ENCODE measurements around the gene RCOR1. TPM values are rescaled to one million over a fixed set of nuclear protein-coding genes. Genes with fewer than 3 reads are reported as not detected.

Gene RCOR1
- total and polyA plus RNA-seq, 2 donors from 2014 or later = 4.9 to 17.9 TPM

DNA sequence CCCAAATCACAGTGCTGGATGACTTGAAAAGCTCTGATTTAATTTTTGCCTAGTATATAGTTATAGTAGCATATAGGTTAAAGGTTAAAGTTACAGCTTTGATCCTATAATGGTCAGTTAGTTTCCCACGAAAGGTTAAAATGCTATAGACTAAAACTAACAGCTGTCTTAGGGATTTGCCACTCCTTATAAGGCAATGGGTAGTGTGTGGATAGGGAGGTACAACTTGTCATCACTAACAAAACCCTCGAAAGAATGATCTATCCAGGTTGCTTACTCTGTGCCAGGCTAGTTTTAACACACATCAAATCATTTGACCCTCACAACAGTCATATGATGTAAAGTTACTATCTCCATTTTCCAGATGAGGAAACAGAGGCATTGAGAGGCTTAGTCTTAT lies 11.7 kb downstream of the RCOR1 start:
- Histone ChIP-seq H3K4me3 (ENCODE audit: low read length in 3 of 3) (no peak overlapping the region), H3K9ac (ENCODE audit: low read length in 3 of 3) (no peak overlapping the region), H3K9me3 (ENCODE audit: control insufficient read depth in 2 of 3, insufficient read depth in 1 of 3, low read length in 3 of 3) (no peaks in the 10 kb centered on the region), H3K4me1 (ENCODE audit: control insufficient read depth in 2 of 3, insufficient read depth in 2 of 3, low read depth in 1 of 3, low read length in 3 of 3) (peaks cover 0 to 6% (median 0%) of the 10 kb centered on the region in 3 donors), H3K36me3 (ENCODE audit: control insufficient read depth in 2 of 3, insufficient read depth in 3 of 3, low read length in 3 of 3) (no peaks in the 10 kb centered on the region), H3K27me3 (ENCODE audit: control insufficient read depth, insufficient read depth, low read length) (no peaks in the 10 kb centered on the region), H3K27ac (ENCODE audit: low read depth in 2 of 2, low read length in 2 of 2) (no peak overlapping the region)
- FAIRE-seq = no peak
- no peak for TF ChIP-seq CTCF (IDR thresholded peaks at IDR 0.05; ENCODE audit: borderline replicate concordance, extremely low read depth, insufficient read depth)
- intact Hi-C loops (cut with DNase I) = no loop called here
- DNase-seq = no peak

GRCh38 chr14:102605029-102605428 lies 12.6 kb downstream of the RCOR1 start:
- H3K9me3 ChIP-seq (ENCODE audit: control insufficient read depth in 2 of 3, insufficient read depth in 1 of 3, low read length in 3 of 3) = no peaks in the 10 kb centered on the region
- H3K36me3 ChIP-seq (ENCODE audit: control insufficient read depth in 2 of 3, insufficient read depth in 3 of 3, low read length in 3 of 3) = no peaks in the 10 kb centered on the region
- H3K4me3 ChIP-seq (ENCODE audit: low read length in 3 of 3) = no peak overlapping the region
- no peak overlapping the region for H3K27ac ChIP-seq (ENCODE audit: low read depth in 2 of 2, low read length in 2 of 2)
- no peak for FAIRE-seq
- no peaks in the 10 kb centered on the region for H3K27me3 ChIP-seq (ENCODE audit: control insufficient read depth, insufficient read depth, low read length)
- DNase-seq = no peak
- intact Hi-C loops (cut with DNase I) = no loop called here
- H3K4me1 ChIP-seq (ENCODE audit: control insufficient read depth in 2 of 3, insufficient read depth in 2 of 3, low read depth in 1 of 3, low read length in 3 of 3) = peaks cover 0 to 6% (median 0%) of the 10 kb centered on the region in 3 donors
- TF ChIP-seq CTCF (IDR thresholded peaks at IDR 0.05; ENCODE audit: borderline replicate concordance, extremely low read depth, insufficient read depth) = no peak
- no peak overlapping the region for H3K9ac ChIP-seq (ENCODE audit: low read length in 3 of 3)

DNA sequence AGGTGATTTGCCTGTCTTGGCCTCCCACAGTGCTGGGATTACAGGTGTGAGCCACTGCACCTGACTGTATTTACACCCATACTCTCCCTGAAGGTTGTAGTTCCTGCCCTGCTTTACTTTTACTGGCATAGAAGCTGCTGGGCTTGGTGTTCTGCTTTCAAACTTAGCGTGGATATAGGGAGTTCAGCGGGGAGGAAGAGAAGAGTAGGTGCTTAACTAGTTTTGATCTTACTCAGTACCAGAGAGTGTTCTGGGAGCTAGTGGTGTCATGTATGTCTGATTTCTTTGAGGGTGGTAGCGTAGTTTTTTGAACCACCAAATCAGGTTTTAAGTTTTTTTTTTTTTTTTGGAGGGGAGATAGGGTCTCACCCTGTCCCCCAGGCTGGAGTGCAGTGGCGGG lies 13.8 kb downstream of the RCOR1 start:
- Histone ChIP-seq H3K4me1 (ENCODE audit: control insufficient read depth in 2 of 3, insufficient read depth in 2 of 3, low read depth in 1 of 3, low read length in 3 of 3) (peaks cover 0 to 6% (median 0%) of the 10 kb centered on the region in 3 donors), H3K36me3 (ENCODE audit: control insufficient read depth in 2 of 3, insufficient read depth in 3 of 3, low read length in 3 of 3) (no peaks in the 10 kb centered on the region), H3K27me3 (ENCODE audit: control insufficient read depth, insufficient read depth, low read length) (no peaks in the 10 kb centered on the region), H3K4me3 (ENCODE audit: low read length in 3 of 3) (no peak overlapping the region), H3K27ac (ENCODE audit: low read depth in 2 of 2, low read length in 2 of 2) (no peak overlapping the region), H3K9ac (ENCODE audit: low read length in 3 of 3) (no peak overlapping the region), H3K9me3 (ENCODE audit: control insufficient read depth in 2 of 3, insufficient read depth in 1 of 3, low read length in 3 of 3) (no peaks in the 10 kb centered on the region)
- no peak for FAIRE-seq
- intact Hi-C loops (cut with DNase I) = no loop called here
- TF ChIP-seq CTCF (IDR thresholded peaks at IDR 0.05; ENCODE audit: borderline replicate concordance, extremely low read depth, insufficient read depth) = no peak
- DNase-seq = no peak

DNA sequence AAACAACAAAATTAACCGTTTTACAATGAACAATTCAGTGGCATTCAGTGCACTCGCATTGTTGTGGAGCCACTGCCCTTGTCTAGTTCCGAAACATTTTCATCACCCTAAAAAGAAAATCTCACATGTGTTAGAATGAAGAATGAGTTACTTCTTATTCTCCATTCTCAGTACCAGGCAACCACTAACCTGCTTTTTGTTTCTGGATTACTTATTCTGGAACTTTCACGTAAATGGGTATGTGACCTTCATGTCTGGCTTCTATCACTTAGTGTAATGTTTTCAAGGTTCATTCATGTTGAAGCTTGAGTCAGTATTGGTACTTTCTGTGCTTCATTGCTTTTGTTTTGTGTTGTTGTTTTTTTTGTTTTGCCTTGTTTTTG lies 15.6 kb downstream of the RCOR1 start:
- TF ChIP-seq CTCF (IDR thresholded peaks at IDR 0.05; ENCODE audit: borderline replicate concordance, extremely low read depth, insufficient read depth) = no peak
- Histone ChIP-seq H3K9ac (ENCODE audit: low read length in 3 of 3) (no peak overlapping the region), H3K4me3 (ENCODE audit: low read length in 3 of 3) (no peak overlapping the region), H3K36me3 (ENCODE audit: control insufficient read depth in 2 of 3, insufficient read depth in 3 of 3, low read length in 3 of 3) (no peaks in the 10 kb centered on the region), H3K9me3 (ENCODE audit: control insufficient read depth in 2 of 3, insufficient read depth in 1 of 3, low read length in 3 of 3) (no peaks in the 10 kb centered on the region), H3K4me1 (ENCODE audit: control insufficient read depth in 2 of 3, insufficient read depth in 2 of 3, low read depth in 1 of 3, low read length in 3 of 3) (peaks cover 0 to 2% (median 0%) of the 10 kb centered on the region in 3 donors), H3K27ac (ENCODE audit: low read depth in 2 of 2, low read length in 2 of 2) (no peak overlapping the region), H3K27me3 (ENCODE audit: control insufficient read depth, insufficient read depth, low read length) (no peaks in the 10 kb centered on the region)
- FAIRE-seq = no peak
- DNase-seq = no peak
- intact Hi-C loops (cut with DNase I) = no loop called here

All from kidney (tissue), 14 donors.